GM23248 (cell line): ENCODE results near the gene CEACAM4. TPM values are rescaled to one million over a fixed set of nuclear protein-coding genes. Genes with fewer than 3 reads are reported as not detected.

Experiments
- DNase-seq: peaks from one replicate; pipeline ENCODE4 v3.0.0-alpha.2; 2015
- H2AFZ ChIP-seq: fragments of 200-600 bp; sonication (generic); 2 replicates; pipeline ENCODE4 v1.6.1; 2016; ENCODE audit warnings: antibody characterized with exemption
- H3F3A ChIP-seq: fragments of 200-600 bp; sonication (generic); 2 replicates; pipeline ENCODE4 v1.6.1; 2016; ENCODE audit warnings: mild to moderate bottlenecking, antibody characterized with exemption, mixed run types; ENCODE audit not compliant: insufficient read depth
- H3K27ac ChIP-seq: fragments of 200-600 bp; sonication (generic); 2 replicates; pipeline ENCODE4 v1.5.1; 2016; ENCODE audit warnings: mild to moderate bottlenecking
- H3K27me3 ChIP-seq: fragments of 200-600 bp; sonication (generic); replicated peaks from 2 replicates; pipeline ENCODE4 v1.6.1; 2016; ENCODE audit warnings: mild to moderate bottlenecking; ENCODE audit not compliant: insufficient read depth
- H3K36me3 ChIP-seq: fragments of 200-600 bp; sonication (generic); 2 replicates; pipeline ENCODE4 v1.6.1; 2016; ENCODE audit warnings: low read depth, mild to moderate bottlenecking
- H3K4me1 ChIP-seq: fragments of 200-600 bp; sonication (generic); 2 replicates; pipeline ENCODE4 v1.6.1; 2016; ENCODE audit warnings: mild to moderate bottlenecking; ENCODE audit not compliant: insufficient read depth
- H3K4me2 ChIP-seq: fragments of 200-600 bp; sonication (generic); one replicate; pipeline ENCODE4 v1.6.1; 2016; ENCODE audit warnings: mild to moderate bottlenecking; ENCODE audit not compliant: unreplicated experiment
- H3K4me3 ChIP-seq: fragments of 200-600 bp; sonication (generic); 2 replicates; pipeline ENCODE4 v1.5.1; 2016; ENCODE audit warnings: mild to moderate bottlenecking
- H3K79me2 ChIP-seq: fragments of 200-600 bp; sonication (generic); 2 replicates; pipeline ENCODE4 v1.6.1; 2016; ENCODE audit warnings: mild to moderate bottlenecking; ENCODE audit not compliant: insufficient read depth
- H3K9ac ChIP-seq: fragments of 200-600 bp; sonication (generic); 2 replicates; pipeline ENCODE4 v1.6.1; 2016; ENCODE audit warnings: mild to moderate bottlenecking
- H3K9me2 ChIP-seq: fragments of 200-600 bp; sonication (generic); 2 replicates; pipeline ENCODE4 v1.6.1; 2016; ENCODE audit warnings: mixed run types, mild to moderate bottlenecking, moderate library complexity; ENCODE audit not compliant: insufficient read depth
- H3K9me3 ChIP-seq: fragments of 200-600 bp; sonication (generic); one replicate; pipeline ENCODE4 v1.6.1; 2017; ENCODE audit warnings: low read depth
- H4K20me1 ChIP-seq: fragments of 200-600 bp; sonication (generic); 2 replicates; pipeline ENCODE4 v1.6.0; 2016; ENCODE audit not compliant: insufficient read depth
- EZH2 ChIP-seq: fragments of 200-600 bp; sonication (generic); IDR thresholded peaks from 2 replicates; pipeline ENCODE4 v1.6.1; 2018; ENCODE audit warnings: antibody characterized with exemption, mild to moderate bottlenecking; ENCODE audit not compliant: insufficient read depth, poor library complexity, severe bottlenecking
- EZH2phosphoT487 ChIP-seq: fragments of 200-600 bp; sonication (generic); IDR thresholded peaks from 2 replicates; pipeline ENCODE4 v1.6.1; 2018; ENCODE audit warnings: antibody characterized with exemption, moderate library complexity, mild to moderate bottlenecking, low read depth; ENCODE audit not compliant: insufficient read depth
- WGBS, 2 experiments: methylation state at CpG; one replicate each; pipeline ENCODE4 v1.1.6; 2015 to 2017; ENCODE audit warnings: low lambda C conversion rate in 2 of 2, low coverage in 1 of 2; ENCODE audit errors: missing lambda C conversion rate in 2 of 2; 5-methylcytosine and 5-hydroxymethylcytosine counted together
- in situ Hi-C: fragments of 300-500 bp; cut with MboI; formaldehyde crosslinking; loops from 2 replicates; pipeline ENCODE4 v1.15.0; 2020
- polyA plus RNA-seq: library from polyadenylated mRNA; unstranded; fragments of >200 nt; fragmentation: Nextera tagmentation; extraction: Ambion mirVana; gene quantifications from 2 replicates; pipeline ENCODE4 v1.2.1, GENCODE V29; 2016
- total RNA-seq: library from RNA; depleted of rRNA; stranded (reverse); fragments of >200 nt; shearing (Covaris generic); gene quantifications from 2 replicates; pipeline ENCODE4 v1.2.3, GENCODE V29; 2014

Gene CEACAM4
- total and polyA plus RNA-seq, 2 experiments from 2014 or later: not detected

DNA sequence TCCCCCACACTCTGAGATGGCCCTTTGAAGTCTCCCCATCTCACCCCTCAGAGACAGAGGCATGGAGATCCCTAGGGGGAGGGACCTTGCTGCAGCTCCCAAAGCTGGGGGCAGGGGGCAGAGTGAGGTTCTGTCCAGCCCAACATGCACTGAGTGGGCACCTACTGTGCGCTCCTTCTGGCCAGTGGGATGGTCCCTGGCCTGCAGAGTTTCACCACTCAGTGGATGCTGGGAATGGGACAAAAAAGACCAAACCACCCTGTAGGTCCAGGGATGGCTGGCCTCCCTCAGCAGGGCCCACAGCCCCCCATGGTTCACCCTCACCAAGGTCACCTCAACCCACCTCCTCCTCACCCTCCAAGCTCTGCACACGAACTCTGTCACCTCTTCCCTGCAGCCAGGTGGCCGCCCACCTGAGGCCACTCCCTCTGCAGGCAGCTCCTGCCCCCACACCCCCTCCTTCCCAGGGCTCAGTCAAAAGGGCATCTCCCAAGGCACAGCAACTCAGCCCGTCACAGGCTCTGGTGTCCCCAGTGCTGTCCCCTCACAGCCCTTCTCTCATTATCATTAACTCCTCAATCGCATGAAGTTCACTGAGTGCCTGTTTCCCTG is 34.8 kb downstream of the CEACAM4 start:
- H3K27ac ChIP-seq: no peak overlapping the region
- no peaks in the 10 kb centered on the region for H3K4me1 ChIP-seq
- no peak overlapping the region for H3K9ac ChIP-seq
- H2AFZ ChIP-seq: no peak overlapping the region
- no peaks in the 10 kb centered on the region for H3K9me3 ChIP-seq
- H3F3A ChIP-seq: no peaks in the 10 kb centered on the region
- TF ChIP-seq EZH2phosphoT487 (no peak), EZH2 (no peak)
- DNase-seq: no peak
- H4K20me1 ChIP-seq: no peaks in the 10 kb centered on the region
- H3K4me3 ChIP-seq: no peak overlapping the region
- 19 to 35% methylated on average over 5 of the region's 5 CpGs for WGBS, 2 experiments
- in situ Hi-C loops: no loop called here
- H3K4me2 ChIP-seq: no peak overlapping the region
- H3K36me3 ChIP-seq: no peaks in the 10 kb centered on the region
- H3K27me3 ChIP-seq: no peaks in the 10 kb centered on the region
- no peaks in the 10 kb centered on the region for H3K9me2 ChIP-seq
- H3K79me2 ChIP-seq: no peaks in the 10 kb centered on the region

GRCh38 chr19:41590936-41591335 is 35.9 kb downstream of the CEACAM4 start:
- Histone ChIP-seq H3K27me3 (no peaks in the 10 kb centered on the region), H3K9ac (no peak overlapping the region), H3F3A (no peaks in the 10 kb centered on the region), H3K9me3 (no peaks in the 10 kb centered on the region), H4K20me1 (no peaks in the 10 kb centered on the region), H3K79me2 (no peaks in the 10 kb centered on the region), H3K4me3 (no peak overlapping the region), H3K4me2 (no peak overlapping the region), H3K9me2 (no peaks in the 10 kb centered on the region), H3K36me3 (no peaks in the 10 kb centered on the region), H3K27ac (no peak overlapping the region), H2AFZ (no peak overlapping the region), H3K4me1 (no peaks in the 10 kb centered on the region)
- no peak for DNase-seq
- TF ChIP-seq EZH2phosphoT487 (no peak), EZH2 (no peak)
- in situ Hi-C loops: no loop called here

GRCh38 chr19:41589371-41589770 is 37.5 kb downstream of the CEACAM4 start:
- H3K4me3 ChIP-seq: no peak overlapping the region

DNA sequence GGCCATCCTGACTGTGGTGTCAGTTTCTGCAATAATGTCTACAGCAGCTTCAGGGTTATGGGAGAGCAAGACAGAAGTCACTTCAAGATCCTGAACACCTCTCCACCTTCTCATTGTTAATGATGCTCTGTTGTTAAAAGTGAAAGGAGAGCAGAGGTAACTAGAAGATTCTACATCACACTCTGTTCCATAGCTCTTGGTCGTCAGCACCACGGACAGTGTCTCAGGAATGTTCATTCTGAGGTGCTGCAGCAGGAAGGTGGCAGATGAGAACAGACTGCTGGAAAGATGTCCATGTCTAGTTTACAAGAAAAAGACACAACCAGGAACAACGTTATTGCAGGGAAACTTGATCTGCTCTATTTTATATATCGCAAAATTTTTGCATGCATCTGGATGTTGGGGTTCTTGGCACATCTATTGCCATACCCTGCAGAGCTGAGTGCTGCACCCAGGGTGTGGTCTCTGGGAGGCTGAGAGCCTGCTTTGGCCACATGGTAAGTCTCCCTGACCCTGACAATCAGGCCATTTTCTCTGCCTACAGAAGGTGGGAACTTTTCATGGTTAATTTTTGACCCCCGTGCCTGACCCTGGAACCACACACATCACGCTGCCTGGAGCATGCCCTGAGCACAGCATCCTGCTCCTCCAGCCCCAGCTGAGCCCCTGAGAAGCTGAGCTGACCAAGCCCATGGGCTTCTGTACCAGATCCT is 38.2 kb downstream of the CEACAM4 start:
- WGBS, 2 experiments: 23 to 27% methylated on average over 6 of the region's 6 CpGs
- H3F3A ChIP-seq: no peaks in the 10 kb centered on the region
- H3K4me1 ChIP-seq: no peaks in the 10 kb centered on the region
- no peak overlapping the region for H3K4me2 ChIP-seq
- no peaks in the 10 kb centered on the region for H3K9me2 ChIP-seq
- H3K9ac ChIP-seq: no peak overlapping the region
- H3K27ac ChIP-seq: no peak overlapping the region
- in situ Hi-C loops: no loop called here
- H3K79me2 ChIP-seq: no peaks in the 10 kb centered on the region
- H2AFZ ChIP-seq: no peak overlapping the region
- no peaks in the 10 kb centered on the region for H3K36me3 ChIP-seq
- H3K9me3 ChIP-seq: no peaks in the 10 kb centered on the region
- H3K27me3 ChIP-seq: no peaks in the 10 kb centered on the region
- TF ChIP-seq EZH2 (no peak), EZH2phosphoT487 (no peak)
- H4K20me1 ChIP-seq: no peaks in the 10 kb centered on the region
- H3K4me3 ChIP-seq: no peak overlapping the region
- peak; percentile 54 for DNase-seq

More at GRCh38 chr19:41589371-41589770, 37.5 kb downstream of the CEACAM4 start:
- Histone ChIP-seq H4K20me1 (no peaks in the 10 kb centered on the region), H3K4me2 (no peak overlapping the region), H3K9me2 (no peaks in the 10 kb centered on the region), H2AFZ (no peak overlapping the region), H3K27me3 (no peaks in the 10 kb centered on the region), H3K79me2 (no peaks in the 10 kb centered on the region), H3K36me3 (no peaks in the 10 kb centered on the region), H3F3A (no peaks in the 10 kb centered on the region), H3K4me1 (no peaks in the 10 kb centered on the region), H3K9ac (no peak overlapping the region), H3K9me3 (no peaks in the 10 kb centered on the region), H3K27ac (no peak overlapping the region)
- DNase-seq: no peak
- in situ Hi-C loops: no loop called here
- WGBS, 2 experiments: 19 to 38% methylated on average over 2 of the region's 2 CpGs
- TF ChIP-seq EZH2 (no peak), EZH2phosphoT487 (no peak)
